GM20431 (cell line): ENCODE measurements around the gene SKI.
"Not testable (repeated sequence)": the region's sequence is repeated elsewhere in the genome, so short reads cannot be mapped to it uniquely, and the experiment has no call there.

Experiments used
- in situ Hi-C: fragments of 300-500 bp; cut with MseI, MboI; formaldehyde crosslinking; loops from one replicate; pipeline ENCODE4 v1.15.0; 2020; ENCODE audit warnings: low sequenced_read_pairs; ENCODE audit not compliant: unreplicated experiment

SKI gene

DNA sequence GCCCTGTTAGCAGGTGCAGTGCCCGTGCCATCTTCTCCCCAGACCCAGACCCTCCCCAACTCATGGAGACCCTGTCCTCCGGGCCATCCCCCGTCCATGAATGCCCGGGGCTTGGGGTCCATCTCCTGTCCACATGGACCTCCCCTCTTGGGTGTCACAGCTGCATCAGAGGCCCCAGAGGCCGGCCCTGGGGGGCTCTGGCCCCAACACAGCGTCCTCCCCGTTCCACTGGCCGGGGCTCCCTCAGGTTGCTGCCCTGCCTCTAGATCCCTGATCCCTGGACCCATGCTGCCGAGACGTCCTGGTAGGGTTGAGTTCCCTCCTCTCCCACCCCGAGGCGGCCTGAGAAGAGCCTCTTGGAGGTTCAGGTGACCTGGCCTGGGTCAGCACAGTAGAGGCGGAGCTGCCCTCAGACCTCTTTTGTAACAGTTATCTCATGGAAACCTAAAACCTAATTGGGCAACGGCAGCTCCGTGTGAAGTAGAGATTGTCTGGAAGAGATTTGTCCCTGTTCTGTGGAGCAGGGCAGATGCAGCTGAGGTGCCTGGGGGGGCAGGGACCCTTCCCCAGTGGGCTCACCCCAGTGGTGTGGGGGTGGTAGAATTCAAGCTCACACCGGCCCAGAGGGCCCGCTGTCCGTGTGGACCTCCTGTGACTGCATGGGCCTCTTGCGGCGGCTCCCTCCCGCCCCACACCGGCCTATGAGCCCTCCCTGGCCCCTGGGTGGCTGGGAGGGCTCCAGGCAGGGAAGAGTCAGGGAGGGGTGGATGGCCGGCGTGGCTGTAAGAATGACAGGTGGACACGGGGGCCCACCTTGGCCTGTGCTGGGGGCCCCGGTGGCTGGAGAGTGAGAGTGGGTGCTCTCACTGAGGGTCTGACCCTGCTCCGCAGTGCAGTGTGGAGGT is 56.1 kb downstream of the SKI start:
- in situ Hi-C loops: no loop called here

GRCh38 chr1:2284932-2285331 is 56.8 kb downstream of the SKI start:
- in situ Hi-C loops: no loop called here

GRCh38 chr1:2286923-2287322 is 58.8 kb downstream of the SKI start:
- in situ Hi-C loops: no loop called here

DNA sequence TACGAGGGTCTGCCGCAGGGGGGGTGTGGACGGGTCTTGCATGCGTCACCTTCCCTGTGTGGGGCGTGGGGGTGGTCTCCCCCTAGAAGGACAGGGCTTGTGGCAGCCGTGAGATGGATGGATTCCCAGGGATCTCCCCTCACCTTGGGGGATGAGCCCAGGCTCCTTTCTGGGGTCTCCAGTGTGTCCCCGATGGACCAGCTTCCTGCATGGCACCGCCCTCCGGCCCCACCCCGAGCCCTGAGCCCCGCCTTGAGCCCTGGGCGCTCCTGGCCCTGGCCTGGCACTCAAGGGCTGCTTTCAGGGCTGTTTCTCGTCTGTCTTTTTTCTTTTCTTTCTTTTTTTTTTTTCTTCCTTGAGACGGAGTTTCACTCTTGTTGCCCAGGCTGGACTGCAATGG is 59.5 kb downstream of the SKI start:
- in situ Hi-C loops: no loop called here

DNA sequence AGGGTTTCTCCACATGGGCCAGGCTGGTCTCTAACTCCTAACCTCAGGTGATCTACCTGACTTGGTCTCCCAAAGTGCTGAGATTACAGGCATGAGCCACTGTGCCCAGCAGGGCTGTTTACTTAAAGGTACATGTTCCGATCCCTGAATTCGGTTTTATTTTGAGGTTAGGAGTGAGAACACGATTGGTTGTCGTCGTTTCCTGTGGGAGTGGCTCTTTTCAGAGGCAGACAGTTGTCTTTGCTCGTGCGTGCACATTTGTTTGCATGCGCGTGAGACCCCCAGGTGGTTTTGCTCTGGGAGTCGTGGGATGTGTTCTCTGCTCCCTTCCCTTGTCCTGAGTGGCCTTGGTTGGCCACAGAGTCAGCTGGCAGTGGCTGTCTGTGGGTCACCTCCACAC is 60.2 kb downstream of the SKI start:
- in situ Hi-C loops: no loop called here

- in situ Hi-C loops: no loop called here
These were observed 60.9 kb downstream of the SKI start for GRCh38 chr1:2288816-2289536.

DNA sequence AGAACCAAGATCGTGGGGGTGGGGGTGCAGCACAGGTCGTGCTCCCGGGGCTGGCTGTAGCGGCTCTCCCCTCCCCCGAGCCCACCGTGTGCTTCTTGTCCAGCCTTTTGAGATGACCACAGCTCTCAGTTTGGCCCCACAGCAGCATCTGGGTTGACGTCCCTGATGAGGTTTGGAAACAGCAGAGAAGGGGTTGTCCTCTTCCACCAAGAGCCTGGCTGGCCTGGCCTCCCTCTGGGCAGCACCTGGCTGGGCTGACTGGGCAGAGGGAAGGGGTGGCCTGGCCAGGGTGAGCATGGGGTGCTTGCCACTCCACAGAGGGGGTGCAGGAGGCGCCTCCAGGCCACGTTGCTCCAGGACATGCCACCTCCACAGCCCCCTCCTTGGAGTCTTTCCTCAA is 61.5 kb downstream of the SKI start:
- in situ Hi-C loops: no loop called here

DNA sequence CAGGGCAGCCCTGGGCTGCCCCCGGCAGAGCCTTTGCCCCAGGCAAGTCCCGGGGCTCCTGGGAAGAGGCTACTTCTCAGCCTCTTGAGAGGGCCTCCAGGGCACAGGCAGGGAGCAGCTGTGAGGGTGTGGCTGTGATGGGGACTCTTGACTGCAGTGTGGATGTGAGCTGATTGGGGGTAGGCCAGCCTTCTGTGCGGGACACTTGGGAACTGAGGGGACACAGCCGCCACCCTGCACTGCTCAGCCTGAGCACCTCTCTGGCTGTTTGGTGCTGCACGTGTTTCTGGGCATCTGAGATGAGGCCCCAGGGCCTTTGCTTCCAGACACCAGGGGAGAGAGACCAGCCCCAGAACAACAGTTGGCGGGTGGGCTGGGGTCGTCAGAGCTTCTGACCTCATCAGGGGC is 62.1 kb downstream of the SKI start:
- in situ Hi-C loops: no loop called here

GRCh38 chr1:2290595-2291510 is 62.7 kb downstream of the SKI start:
- in situ Hi-C loops: no loop called here

GRCh38 chr1:2291577-2291976 is 63.5 kb downstream of the SKI start:
- in situ Hi-C loops: no loop called here

- in situ Hi-C loops: no loop called here
These were observed 64.8 kb downstream of the SKI start for GRCh38 chr1:2292725-2293450.

GRCh38 chr1:2294033-2294724 is 66.1 kb downstream of the SKI start:
- in situ Hi-C loops: no loop called here

DNA sequence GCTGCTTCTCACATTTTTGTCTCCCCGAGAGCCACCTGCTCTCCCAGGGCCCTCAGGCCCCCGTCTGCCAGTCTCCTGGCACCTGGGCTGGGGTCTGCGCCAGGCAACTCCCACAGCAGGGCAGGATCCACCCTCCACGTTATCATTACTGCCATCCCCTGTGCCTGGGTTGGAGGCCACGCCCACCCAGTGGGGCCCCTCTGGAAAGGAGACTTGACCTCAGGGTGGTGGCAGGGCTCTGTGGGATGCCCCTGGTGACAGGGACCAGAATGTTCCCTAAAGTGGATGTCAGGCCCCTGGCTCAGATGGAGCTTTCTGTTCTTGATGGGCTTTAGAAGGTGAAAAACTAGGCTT is 66.6 kb downstream of the SKI start:
- in situ Hi-C loops: no loop called here

DNA sequence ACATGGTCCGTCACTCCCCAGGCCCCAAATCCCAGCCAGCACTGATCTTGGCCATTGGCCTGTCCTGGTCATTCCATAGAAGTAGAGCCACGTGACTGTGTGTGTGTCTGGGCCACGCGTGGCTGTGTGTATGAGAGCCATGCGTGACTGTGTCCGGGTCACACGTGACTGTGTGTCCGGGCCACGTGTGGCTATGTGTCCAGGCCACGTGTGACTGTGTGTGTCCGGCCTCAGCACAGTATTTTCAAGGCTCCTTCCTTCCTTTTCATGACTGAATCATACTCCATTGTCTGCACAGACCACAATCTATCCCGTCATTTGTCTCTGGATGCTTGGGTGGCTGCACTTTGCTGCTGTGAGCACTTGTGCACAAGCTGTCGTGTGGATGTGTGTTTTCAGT is 67.4 kb downstream of the SKI start:
- in situ Hi-C loops: no loop called here

GRCh38 chr1:2296211-2296610 is 68.1 kb downstream of the SKI start:
- in situ Hi-C loops: not testable (repeated sequence)

DNA sequence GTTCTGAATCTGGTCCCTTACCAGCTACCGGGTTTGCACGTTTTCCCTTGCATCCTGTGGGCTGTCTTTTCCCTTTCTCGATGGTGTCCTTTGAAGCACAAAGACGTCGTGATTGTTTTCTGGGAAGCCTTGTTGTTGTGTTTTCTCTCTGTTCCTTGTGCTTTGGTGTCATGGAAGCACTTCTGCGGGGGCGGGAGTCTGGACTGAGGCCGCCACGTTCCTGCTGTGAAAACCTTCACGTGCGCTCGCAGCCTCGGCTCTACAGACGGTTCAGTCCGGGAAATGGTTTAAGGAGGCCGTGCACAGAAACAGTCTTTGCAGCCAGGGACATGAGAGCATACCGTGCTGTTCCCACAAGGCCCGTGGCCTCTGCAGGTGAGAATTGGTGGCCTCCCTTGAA is 68.5 kb downstream of the SKI start:
- in situ Hi-C loops: no loop called here

DNA sequence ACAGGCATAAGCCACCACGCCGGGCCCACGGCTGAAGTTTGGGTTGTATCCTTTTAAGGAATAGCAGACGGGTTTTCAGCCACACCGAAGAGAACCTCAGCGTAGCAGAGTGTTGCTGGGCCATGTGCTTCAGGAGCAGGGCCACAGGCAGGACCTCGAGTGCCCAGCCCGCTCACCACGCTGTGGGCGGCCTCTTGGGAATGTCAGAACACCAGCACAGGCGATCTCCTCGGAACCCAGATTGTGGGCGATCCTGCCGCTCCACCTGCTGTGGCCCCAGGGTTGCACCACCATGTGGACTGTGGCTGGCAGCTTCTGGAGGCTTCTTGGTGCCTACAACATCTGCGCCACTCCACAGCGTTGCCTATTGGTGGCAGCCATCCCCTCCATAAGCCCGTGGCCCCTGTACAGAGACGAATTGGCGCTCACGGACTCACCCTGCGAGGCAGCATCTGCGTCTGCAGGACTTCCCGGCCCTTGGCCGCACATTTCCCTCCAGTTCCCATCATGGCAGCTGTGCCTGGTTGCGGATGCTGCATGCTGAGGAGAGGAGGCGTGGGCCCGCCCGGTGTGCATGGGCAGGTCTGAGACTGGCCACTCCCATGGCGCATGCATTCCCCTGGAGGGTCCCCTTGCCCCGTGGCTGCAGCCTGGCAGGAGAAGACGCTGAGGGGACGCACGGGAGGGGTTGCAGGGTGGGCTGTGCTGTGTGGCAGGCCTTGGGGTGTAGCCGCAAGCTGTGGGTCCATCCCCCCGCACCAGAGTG is 69.3 kb downstream of the SKI start:
- in situ Hi-C loops: no loop called here

DNA sequence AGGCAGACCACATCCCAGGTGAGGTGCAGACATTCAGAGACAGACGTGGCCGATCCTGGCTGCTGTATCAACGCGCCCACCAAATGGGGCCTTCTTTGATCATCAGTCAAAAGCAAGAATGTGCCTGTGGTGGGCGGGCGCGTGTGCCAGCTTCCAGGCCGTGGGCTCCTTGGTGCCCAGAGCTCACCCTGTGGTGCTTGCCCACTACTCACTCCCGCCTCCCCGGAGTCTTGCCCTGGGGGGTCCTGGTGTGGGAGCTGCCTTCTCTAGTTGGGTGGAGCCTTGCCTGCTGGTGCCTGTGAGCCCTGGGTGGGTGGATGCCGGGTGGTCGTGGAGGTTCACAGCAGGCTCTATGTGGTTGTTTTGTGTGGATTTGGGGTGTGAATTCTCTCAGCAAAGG is 70.6 kb downstream of the SKI start:
- in situ Hi-C loops: no loop called here
